Retinal pigment epithelial cell (primary cell): ENCODE results near the gene M6PR.

Experiments used
- DNase-seq: peaks from one replicate; pipeline ENCODE4 v3.0.0-alpha.2; 2010; ENCODE audit warnings: low read depth
- H3K4me3 ChIP-seq: 2 replicates; pipeline ENCODE4 v1.5.1; 2011; ENCODE audit warnings: mild to moderate bottlenecking, low read length, control low read depth, moderate library complexity
- CTCF ChIP-seq: conservative IDR thresholded peaks from 2 replicates; pipeline ENCODE4 v1.5.1; 2011; ENCODE audit warnings: low read depth, low read length, control low read depth, inconsistent platforms

M6PR gene

GRCh38 chr12:8917751-8918150, 31.7 kb downstream of the M6PR start:
- no peak overlapping the region for H3K4me3 ChIP-seq
- no peak for DNase-seq
- no peak for TF ChIP-seq CTCF

- DNase-seq, result no peak
- no peak for TF ChIP-seq CTCF
- H3K4me3 ChIP-seq, result no peak overlapping the region
These were observed 32.4 kb downstream of the M6PR start for GRCh38 chr12:8917031-8917430.

- H3K4me3 ChIP-seq, result no peak overlapping the region
- DNase-seq, result no peak
- TF ChIP-seq CTCF, result no peak
These were observed 33.3 kb downstream of the M6PR start for GRCh38 chr12:8916154-8916553.

- no peak for DNase-seq
- TF ChIP-seq CTCF, result no peak
- H3K4me3 ChIP-seq, result peak overlapping the region; percentile 84
These were observed 34.5 kb downstream of the M6PR start for GRCh38 chr12:8914716-8915526.

- DNase-seq, result peak; percentile 32
- H3K4me3 ChIP-seq, result peak within 1 kb of the TSS; percentile 86
- TF ChIP-seq CTCF, result peak; percentile 60
These were observed 35.3 kb downstream of the M6PR start, which contains the start of gene PHC1 for GRCh38 chr12:8914033-8914715. Gene PHC1 (plus strand): TSS chr12:8914509. CDS start chr12:8917678, 3,169 bp downstream.

GRCh38 chr12:8913702-8914032, 35.8 kb downstream of the M6PR start:
- no peak for DNase-seq
- TF ChIP-seq CTCF, result no peak
- peak overlapping the region; percentile 86 for H3K4me3 ChIP-seq

GRCh38 chr12:8912914-8913313, 36.5 kb downstream of the M6PR start:
- no peak overlapping the region for H3K4me3 ChIP-seq
- no peak for DNase-seq
- peak; percentile 15 for TF ChIP-seq CTCF
